Non-pigmented ciliary epithelial cell (primary cell): ENCODE measurements around the gene TMEM255A.

Experiments used
- DNase-seq: peaks from one replicate; pipeline ENCODE4 v3.0.0-alpha.2; 2010; ENCODE audit warnings: low read depth

TMEM255A gene

GRCh38 chrX:120306630-120307029, 4.6 kb downstream of the TMEM255A start:
- no peak for DNase-seq

GRCh38 chrX:120305531-120306141, 5.6 kb downstream of the TMEM255A start:
- DNase-seq, result no peak

DNA sequence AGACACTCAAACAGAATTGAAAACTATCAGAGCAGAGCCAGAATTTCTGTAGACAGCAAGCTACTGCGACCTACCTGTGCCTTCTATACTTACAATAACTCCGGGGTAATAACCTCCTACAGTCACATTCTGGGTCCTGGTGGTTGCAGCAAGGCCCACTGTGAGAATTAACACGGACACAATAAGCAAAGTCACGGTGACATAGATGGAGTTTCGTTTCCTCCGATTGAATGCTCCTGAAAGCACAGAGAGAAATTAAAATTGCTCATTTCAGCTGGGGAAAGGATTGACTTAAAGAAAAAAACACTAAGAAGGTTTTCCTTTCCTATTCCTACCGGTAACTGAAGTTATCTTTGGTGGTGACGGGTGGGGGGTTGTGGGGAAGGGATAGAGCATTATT, 7.0 kb downstream of the TMEM255A start:
- no peak for DNase-seq

GRCh38 chrX:120302434-120302833, 8.8 kb downstream of the TMEM255A start:
- DNase-seq, result no peak

- DNase-seq, result no peak
Observed at GRCh38 chrX:120301960-120302359, 9.3 kb downstream of the TMEM255A start.

- no peak for DNase-seq
Observed at GRCh38 chrX:120301497-120301896, 9.8 kb downstream of the TMEM255A start.

DNA sequence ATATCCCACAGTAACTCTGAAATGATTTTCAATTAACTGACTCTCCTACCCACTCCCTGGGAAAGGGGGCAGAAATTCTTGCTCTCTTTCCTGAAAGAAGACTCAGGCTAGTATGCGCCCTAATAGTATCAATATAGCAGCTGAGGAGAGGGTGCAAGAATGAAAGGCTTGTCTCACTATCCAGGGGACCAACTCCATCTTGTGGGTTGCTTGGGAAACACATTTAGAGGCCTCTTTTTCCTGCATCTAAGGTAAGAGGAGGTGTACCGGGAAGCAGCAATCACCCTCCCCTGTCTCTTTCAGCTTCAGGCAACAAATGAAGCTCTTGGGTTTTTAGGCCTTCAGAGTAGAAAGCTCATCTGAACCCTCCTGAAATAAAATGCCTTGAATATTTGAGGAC, 11.3 kb downstream of the TMEM255A start:
- DNase-seq, result no peak

DNA sequence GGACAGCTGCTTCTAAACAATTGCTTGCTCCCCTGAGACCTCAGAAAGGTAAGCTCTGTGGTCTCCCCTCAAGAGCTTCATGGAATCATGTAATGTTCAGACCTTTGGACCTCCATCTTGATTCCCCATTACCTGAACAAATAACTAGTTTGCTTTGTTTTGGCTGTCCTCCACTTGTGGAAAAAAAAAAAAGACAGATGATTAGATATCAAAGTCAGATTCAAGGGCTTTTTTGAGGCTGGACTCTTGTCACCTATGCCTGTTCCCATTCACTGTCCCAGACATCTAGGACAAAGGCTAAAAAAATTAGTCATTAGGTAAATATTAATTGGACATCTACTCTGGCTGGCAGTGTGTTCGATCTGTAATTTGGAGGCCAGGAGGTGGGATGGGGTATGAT, 13.3 kb downstream of the TMEM255A start:
- no peak for DNase-seq

DNA sequence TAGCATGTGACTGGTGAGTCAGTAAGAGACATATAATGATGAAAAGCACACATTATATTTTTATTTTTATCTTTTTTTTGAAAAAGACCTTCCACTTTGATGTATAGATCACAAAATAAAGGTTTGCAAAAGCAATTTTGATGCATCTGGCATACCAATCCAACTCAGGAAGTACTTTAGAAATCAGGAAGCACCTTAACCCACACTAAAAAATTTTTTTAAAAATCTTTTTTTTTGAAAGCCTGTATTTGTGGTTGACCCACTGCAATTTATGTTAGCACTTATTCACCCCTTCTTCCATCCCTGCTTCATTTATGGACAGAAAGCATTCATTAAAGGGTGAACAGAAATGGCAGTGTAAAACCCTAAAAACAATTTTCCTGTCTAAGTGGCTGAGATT, 16.6 kb downstream of the TMEM255A start:
- DNase-seq, result no peak

GRCh38 chrX:120293015-120293414, 18.2 kb downstream of the TMEM255A start:
- no peak for DNase-seq

- DNase-seq, result no peak
Observed at GRCh38 chrX:120291211-120291610, 20.1 kb downstream of the TMEM255A start.

- DNase-seq, result no peak
Observed at GRCh38 chrX:120290107-120290506, 21.2 kb downstream of the TMEM255A start.

- no peak for DNase-seq
Observed at GRCh38 chrX:120287513-120288112, 23.6 kb downstream of the TMEM255A start.

DNA sequence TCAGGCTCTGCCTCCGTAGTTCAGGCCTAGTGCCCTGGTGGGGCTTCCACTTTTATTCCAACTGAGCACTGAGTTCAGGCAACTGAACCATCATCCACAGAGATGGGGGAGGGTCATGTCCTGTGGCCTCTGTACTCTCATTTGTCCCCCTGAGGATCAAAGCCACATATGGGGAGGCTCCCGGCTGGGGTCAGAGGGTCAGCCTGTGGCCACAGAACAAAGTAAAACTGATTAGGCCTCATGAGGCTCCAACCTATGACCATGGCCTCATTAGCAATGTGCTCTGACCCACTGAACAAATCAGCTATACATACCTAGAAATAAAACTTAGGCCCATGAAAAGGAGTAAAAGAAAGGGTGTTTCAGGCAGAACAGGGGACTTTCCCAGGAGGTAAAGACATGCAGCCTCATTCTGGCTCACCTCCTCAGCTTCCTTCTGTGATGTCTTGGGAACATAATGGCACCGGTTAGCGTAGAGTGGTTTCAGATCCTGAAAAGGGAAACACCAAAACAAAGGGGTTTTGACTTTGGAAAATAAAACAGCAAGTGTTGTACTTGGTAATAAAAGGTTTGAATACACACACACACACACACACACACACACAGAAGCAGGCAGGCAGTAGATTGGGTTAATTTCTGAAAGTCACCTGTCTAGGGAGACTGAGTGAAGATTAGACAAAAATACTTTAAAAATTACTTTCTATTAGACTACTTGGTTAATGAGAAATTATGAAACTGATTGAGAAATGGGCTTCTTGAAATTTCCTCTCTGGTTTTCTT, 24.3 kb downstream of the TMEM255A start:
- no peak for DNase-seq

DNA sequence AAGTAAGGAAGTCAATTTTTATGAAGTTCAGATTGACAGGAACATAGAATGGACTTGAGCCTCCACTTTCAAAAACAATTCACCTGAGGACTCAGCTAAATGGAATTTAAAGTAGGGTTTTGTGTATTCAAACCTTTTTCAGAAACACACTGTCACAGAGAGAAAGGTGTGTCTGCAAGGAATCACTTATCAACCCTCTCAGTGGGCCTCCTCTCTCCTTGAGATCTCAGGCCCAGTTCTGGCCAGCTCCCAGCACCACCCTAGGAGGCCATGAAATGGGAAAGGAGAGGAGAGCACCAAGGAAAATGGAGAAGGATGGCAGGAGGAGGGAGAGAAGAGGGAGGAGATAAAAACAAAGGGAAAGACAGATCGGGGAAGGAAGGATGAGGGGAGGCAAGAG, 28.6 kb downstream of the TMEM255A start:
- DNase-seq, result no peak

DNA sequence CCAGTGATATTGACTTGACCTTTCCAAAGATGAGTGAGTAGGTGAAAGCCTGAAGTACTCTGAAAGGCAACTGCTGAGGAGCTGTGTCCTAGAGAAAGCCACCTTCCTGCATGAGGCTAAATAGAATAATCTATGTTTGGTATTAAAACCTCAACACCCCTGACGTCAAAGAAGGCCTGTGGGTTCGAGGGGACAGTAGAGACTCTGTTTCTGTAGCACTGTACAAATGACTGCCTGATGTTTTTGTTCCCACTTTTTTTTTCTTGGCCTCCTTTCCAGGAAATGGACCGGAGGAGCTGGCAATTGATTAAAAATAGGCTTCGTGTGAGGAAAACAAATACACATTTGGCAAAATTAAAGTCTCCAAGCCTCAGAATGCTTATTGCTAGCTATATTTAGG, 29.5 kb downstream of the TMEM255A start:
- DNase-seq, result no peak

DNA sequence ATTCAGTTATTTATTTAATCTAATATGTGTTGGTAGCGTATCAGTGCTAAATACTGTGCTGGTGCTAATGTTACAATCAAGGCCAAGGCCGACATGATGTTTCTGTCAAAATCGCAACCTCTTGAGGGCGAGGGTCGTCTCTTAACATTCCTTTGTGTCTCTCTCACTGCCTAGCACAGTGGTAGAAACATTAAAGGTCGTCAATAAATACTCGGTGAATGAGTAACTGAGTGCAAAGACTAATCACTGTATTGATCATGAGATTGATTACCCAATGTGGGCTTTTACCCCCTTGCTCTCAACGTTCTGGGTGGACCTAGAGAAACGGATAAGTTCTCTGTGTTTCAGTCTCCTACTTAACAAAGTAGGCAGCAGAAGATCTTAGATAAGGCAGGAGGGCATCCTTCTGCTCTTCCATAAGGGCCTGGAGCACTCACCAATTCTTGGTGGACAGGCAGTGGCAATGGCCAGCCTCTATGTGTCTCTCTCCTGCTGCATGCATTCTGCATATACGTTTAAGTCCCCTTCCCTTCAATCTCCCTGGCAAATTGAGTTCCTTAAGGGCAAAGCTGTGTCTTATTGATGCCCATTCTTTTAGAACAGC, 30.1 kb downstream of the TMEM255A start:
- no peak for DNase-seq

GRCh38 chrX:120274958-120275357, 36.3 kb downstream of the TMEM255A start:
- no peak for DNase-seq

DNA sequence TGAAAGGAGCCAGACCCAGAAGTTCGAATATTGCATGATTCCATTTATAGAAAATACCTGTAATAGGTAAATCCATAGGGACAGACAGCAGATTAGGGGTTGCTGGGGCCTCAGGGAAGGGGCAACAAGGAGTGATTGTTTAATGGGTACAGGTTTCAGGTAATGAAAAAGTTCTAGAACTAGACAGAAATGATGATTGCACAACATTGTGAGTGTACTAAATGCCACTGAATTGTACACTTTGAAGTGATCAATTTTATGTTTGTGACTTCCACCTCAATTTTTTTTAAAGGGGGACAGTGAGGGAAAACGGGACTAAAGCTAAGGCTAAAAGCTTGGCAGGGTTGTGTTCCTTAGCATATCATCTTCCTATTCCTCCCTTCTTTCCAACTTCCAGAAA, 37.1 kb downstream of the TMEM255A start:
- no peak for DNase-seq

- DNase-seq, result no peak
Observed at GRCh38 chrX:120271218-120271617, 40.0 kb downstream of the TMEM255A start.

DNA sequence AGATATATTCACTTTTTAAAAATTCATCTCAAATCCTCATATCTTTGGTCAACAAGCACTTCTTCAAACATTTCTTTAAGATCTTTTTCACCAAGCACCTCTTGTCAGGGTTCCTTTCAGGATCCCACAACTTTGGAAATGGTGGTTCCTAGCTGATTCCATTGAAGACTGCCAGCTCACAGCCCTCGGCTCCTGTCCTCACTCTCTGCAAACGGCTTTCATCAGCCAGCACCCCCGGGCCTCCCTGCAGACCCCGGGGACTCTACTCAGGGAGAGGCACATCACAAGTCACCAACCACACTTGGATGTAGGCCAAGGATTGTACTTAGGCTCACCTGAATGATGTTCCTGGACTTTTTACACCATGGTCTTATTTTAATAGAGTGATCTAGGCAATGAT, 40.7 kb downstream of the TMEM255A start:
- DNase-seq, result no peak

GRCh38 chrX:120269373-120270035, 41.8 kb downstream of the TMEM255A start:
- DNase-seq, result no peak

DNA sequence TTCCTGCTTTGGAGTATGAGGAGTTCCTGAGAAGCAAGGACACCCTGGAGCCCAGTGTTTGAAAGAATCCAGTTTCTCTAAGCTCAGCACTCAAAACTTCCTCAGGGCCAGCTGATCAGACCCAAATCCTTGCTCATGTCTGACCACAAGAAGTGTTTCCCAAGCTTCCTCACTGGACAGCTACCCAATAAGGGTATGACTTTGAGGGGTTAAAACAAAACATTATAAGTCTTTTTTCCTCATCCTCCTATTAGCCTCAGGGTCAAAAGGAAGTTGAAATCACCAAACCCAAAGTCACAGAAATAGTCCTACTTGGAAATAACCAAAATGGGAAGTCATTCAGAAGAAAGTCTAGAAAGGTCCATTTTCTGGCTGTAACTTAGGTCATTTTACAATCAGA, 46.9 kb downstream of the TMEM255A start:
- no peak for DNase-seq
